HEK293 (cell line): ENCODE results near the gene ARHGEF4.

Source experiments
- CTCF ChIA-PET: fragments of 350-600 bp; formaldehyde crosslinking; extraction: SDS; loops from one replicate; lab custom pipeline; 2021; ENCODE audit warnings: antibody characterized with exemption; lab: Yijun Ruan, JAX
- POLR2A ChIA-PET: fragments of 300-600 bp; formaldehyde crosslinking; extraction: SDS; loops from one replicate; lab custom pipeline; 2020; ENCODE audit warnings: antibody characterized with exemption, inconsistent platforms; lab: Yijun Ruan, JAX
- H3K27ac ChIP-seq: fragments of 200-500 bp; sonication (Bioruptor generic); 2 replicates; pipeline ENCODE4 v1.5.1; 2014; ENCODE audit warnings: low read depth, low read length, control low read depth, inconsistent platforms; ENCODE audit errors: extremely low read depth
- H3K36me3 ChIP-seq, 2 experiments: fragments of 200-500 bp in 1 of 2; sonication (Bioruptor generic) in 1 of 2; 1 replicate in 1 of 2; 2 replicates in 1 of 2; pipeline ENCODE4 v1.5.1; 2014 to 2017; ENCODE audit warnings: inconsistent platforms in 2 of 2, low read length in 2 of 2; ENCODE audit not compliant: control insufficient read depth in 2 of 2, insufficient read depth in 1 of 2
- H3K4me1 ChIP-seq: fragments of 200-500 bp; sonication (Bioruptor generic); 2 replicates; pipeline ENCODE4 v1.5.1; 2014; ENCODE audit warnings: mild to moderate bottlenecking, low read length, inconsistent platforms; ENCODE audit not compliant: control insufficient read depth, insufficient read depth
- H3K4me3 ChIP-seq: 2 replicates; pipeline ENCODE4 v1.5.1; 2011; ENCODE audit warnings: low read depth, mild to moderate bottlenecking, control low read depth, low read length, moderate library complexity
- H3K9me3 ChIP-seq: fragments of 200-500 bp; sonication (Bioruptor generic); 2 replicates; pipeline ENCODE4 v1.5.1; 2014; ENCODE audit warnings: low read depth, low read length, inconsistent platforms; ENCODE audit not compliant: control insufficient read depth, insufficient read depth
- GLI4 ChIP-seq: fragments of 450-650 bp; formaldehyde crosslinking; IDR thresholded peaks from 2 replicates; pipeline ENCODE4 v1.5.1; 2016; ENCODE audit warnings: missing biosample characterization, missing genetic modification characterization
- HOXD13 ChIP-seq: sonication (generic); formaldehyde crosslinking; IDR thresholded peaks from 2 replicates; pipeline ENCODE4 v1.8.0; 2022; ENCODE audit warnings: missing genetic modification reagents, borderline replicate concordance
- KLF1 ChIP-seq: fragments of 450-650 bp; formaldehyde crosslinking; IDR thresholded peaks from 2 replicates; pipeline ENCODE4 v1.5.1; 2016; ENCODE audit warnings: missing biosample characterization, missing genetic modification characterization
- RBAK ChIP-seq: fragments of 450-650 bp; formaldehyde crosslinking; IDR thresholded peaks from 2 replicates; pipeline ENCODE4 v1.5.1; 2016; ENCODE audit warnings: missing biosample characterization, missing genetic modification characterization
- REST ChIP-seq: fragments of 450-650 bp; formaldehyde crosslinking; IDR thresholded peaks from 2 replicates; pipeline ENCODE4 v1.5.1; 2016; ENCODE audit warnings: missing biosample characterization, missing genetic modification characterization
- SETDB1 ChIP-seq: IDR thresholded peaks from one replicate; pipeline ENCODE4 v1.6.1; 2017; ENCODE audit warnings: mild to moderate bottlenecking, low read length, moderate library complexity, mixed read lengths; ENCODE audit not compliant: insufficient read length
- SP2 ChIP-seq: fragments of 450-650 bp; formaldehyde crosslinking; IDR thresholded peaks from 2 replicates; pipeline ENCODE4 v1.5.1; 2016; ENCODE audit warnings: missing biosample characterization, missing genetic modification characterization
- SP3 ChIP-seq: fragments of 450-650 bp; formaldehyde crosslinking; IDR thresholded peaks from 2 replicates; pipeline ENCODE4 v1.5.1; 2016; ENCODE audit warnings: missing biosample characterization, missing genetic modification characterization
- YY2 ChIP-seq: fragments of 450-650 bp; formaldehyde crosslinking; IDR thresholded peaks from 2 replicates; pipeline ENCODE4 v1.5.1; 2016; ENCODE audit warnings: missing biosample characterization, missing genetic modification characterization
- ZNF146 ChIP-seq: fragments of 450-650 bp; formaldehyde crosslinking; IDR thresholded peaks from 2 replicates; pipeline ENCODE4 v1.5.1; 2016; ENCODE audit warnings: missing biosample characterization, missing genetic modification characterization
- ZNF169 ChIP-seq: fragments of 450-650 bp; formaldehyde crosslinking; IDR thresholded peaks from 2 replicates; pipeline ENCODE4 v1.5.1; 2016; ENCODE audit warnings: missing biosample characterization, missing genetic modification characterization
- ZNF2 ChIP-seq: fragments of 450-650 bp; formaldehyde crosslinking; IDR thresholded peaks from 2 replicates; pipeline ENCODE4 v1.5.1; 2016; ENCODE audit warnings: missing biosample characterization, missing genetic modification characterization
- ZNF26 ChIP-seq: fragments of 450-650 bp; formaldehyde crosslinking; IDR thresholded peaks from 2 replicates; pipeline ENCODE4 v1.5.1; 2016; ENCODE audit warnings: missing biosample characterization, missing genetic modification characterization
- ZNF426 ChIP-seq: fragments of 450-650 bp; formaldehyde crosslinking; IDR thresholded peaks from 2 replicates; pipeline ENCODE4 v1.5.1; 2017; ENCODE audit warnings: missing biosample characterization, missing genetic modification characterization, mild to moderate bottlenecking, inconsistent platforms, moderate library complexity
- ZNF596 ChIP-seq: fragments of 450-650 bp; IDR thresholded peaks from 2 replicates; pipeline ENCODE4 v1.5.0; 2018; ENCODE audit warnings: missing biosample characterization, mild to moderate bottlenecking, missing genetic modification characterization, moderate library complexity
- ZNF621 ChIP-seq: fragments of 450-650 bp; formaldehyde crosslinking; IDR thresholded peaks from 2 replicates; pipeline ENCODE4 v1.5.1; 2017; ENCODE audit warnings: missing biosample characterization, missing genetic modification characterization
- ZNF624 ChIP-seq: fragments of 450-650 bp; formaldehyde crosslinking; IDR thresholded peaks from 2 replicates; pipeline ENCODE4 v1.5.1; 2017; ENCODE audit warnings: missing biosample characterization, missing genetic modification characterization
- ZNF747 ChIP-seq: fragments of 450-650 bp; formaldehyde crosslinking; IDR thresholded peaks from 2 replicates; pipeline ENCODE4 v1.5.1; 2016; ENCODE audit warnings: missing biosample characterization, missing genetic modification characterization
- ZNF792 ChIP-seq: fragments of 450-650 bp; formaldehyde crosslinking; IDR thresholded peaks from 2 replicates; pipeline ENCODE4 v1.5.1; 2016; ENCODE audit warnings: missing biosample characterization, missing genetic modification characterization
- TF ChIP-seq, protein P1 (sequence below): fragments of 450-650 bp; formaldehyde crosslinking; IDR thresholded peaks from 2 replicates; pipeline ENCODE4 v1.5.1; 2016; ENCODE audit warnings: missing biosample characterization, missing genetic modification characterization

ARHGEF4 gene

DNA sequence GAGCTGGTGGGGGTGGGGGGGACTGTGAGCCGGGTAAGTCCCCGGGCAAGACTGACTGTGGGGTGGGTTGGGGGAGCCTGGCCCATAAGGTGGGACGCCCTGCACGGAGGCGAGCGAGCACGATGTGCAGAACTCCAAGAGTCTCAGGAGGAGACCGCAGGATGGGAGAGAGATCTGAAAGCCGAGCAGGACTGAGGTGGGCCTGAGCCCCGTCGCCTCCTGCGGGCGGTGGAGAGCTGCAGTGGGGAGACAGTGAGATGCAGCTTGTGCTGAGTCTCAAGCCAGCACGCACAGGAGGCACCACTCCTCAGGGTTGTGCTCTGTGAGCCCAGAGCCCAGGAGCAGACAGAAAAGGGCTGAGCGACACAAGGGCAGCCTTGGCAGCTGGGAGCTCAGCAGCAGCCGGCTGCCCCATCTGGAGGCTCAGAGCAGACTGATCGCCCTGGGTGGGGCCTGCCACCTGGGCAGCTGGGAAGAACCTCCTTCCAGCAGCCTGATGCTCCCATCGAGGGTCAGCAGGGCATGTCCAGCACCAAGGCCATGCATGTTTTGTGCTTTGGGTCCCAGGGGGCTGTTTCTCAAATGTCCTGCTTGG is 15.9 kb downstream of the ARHGEF4 start (continued):
- no peak for TF ChIP-seq ZNF621 (tag by site-specific recombination)
- no peak for TF ChIP-seq ZNF146
- no peak for TF ChIP-seq ZNF596

- Histone ChIP-seq H3K4me3 (no peak overlapping the region), H3K27ac (no peak overlapping the region), H3K4me1 (no peaks in the 10 kb centered on the region), H3K36me3 (no peaks in the 10 kb centered on the region)
- CTCF ChIA-PET, result interaction anchor here (0.8 kb wide), 1 partner anchor 280 kb away, joined by 3 read pairs; no protein-coding TSS in a partner anchor
- POLR2A ChIA-PET, result no interaction called here
- TF ChIP-seq REST (tag by site-specific recombination) (peak; percentile 71), ZNF426 (no peak), HOXD13 (CRISPR knock-in tag) (no peak)
- TF ChIP-seq, all 188 proteins: peak for 1
- H3K9me3 ChIP-seq, result no peaks in the 10 kb centered on the region
These were observed 16.7 kb downstream of the ARHGEF4 start for GRCh38 chr2:130853391-130853790.

DNA sequence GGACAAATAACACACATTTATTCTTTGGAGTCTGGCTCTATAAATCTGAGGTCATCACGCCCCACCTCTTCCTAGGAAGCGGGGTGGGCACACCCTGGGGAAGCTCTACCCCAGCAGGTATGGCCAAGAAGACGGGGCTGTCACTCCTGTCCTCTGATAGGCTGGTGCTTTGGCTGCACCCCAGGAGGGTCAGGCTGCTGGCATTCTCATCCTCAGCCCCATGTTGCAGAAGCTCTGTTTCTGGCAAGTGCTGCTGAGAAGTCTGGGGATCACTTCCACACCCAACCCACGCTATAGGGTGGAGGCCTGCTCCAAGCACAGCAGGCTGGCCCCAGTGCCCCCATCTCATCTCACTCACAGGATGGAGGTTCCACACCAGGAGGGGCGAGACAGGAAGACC is 17.6 kb downstream of the ARHGEF4 start:
- no peaks in the 10 kb centered on the region for H3K36me3 ChIP-seq
- no peaks in the 10 kb centered on the region for H3K9me3 ChIP-seq
- H3K4me1 ChIP-seq, result no peaks in the 10 kb centered on the region
- POLR2A ChIA-PET, result no interaction called here
- TF ChIP-seq SP2 (no peak), SP3 (tag by site-specific recombination) (no peak), ZNF792 (tag by site-specific recombination) (no peak), KLF1 (tag by site-specific recombination) (no peak), ZNF169 (tag by site-specific recombination) (no peak), GLI4 (tag by site-specific recombination) (no peak), YY2 (tag by site-specific recombination) (no peak), ZNF26 (tag by site-specific recombination) (no peak), RBAK (tag by site-specific recombination) (no peak), ZNF624 (no peak), ZNF747 (tag by site-specific recombination) (no peak), SETDB1 (no peak), ZNF2 (tag by site-specific recombination) (no peak)
- TF ChIP-seq, protein P1, sequence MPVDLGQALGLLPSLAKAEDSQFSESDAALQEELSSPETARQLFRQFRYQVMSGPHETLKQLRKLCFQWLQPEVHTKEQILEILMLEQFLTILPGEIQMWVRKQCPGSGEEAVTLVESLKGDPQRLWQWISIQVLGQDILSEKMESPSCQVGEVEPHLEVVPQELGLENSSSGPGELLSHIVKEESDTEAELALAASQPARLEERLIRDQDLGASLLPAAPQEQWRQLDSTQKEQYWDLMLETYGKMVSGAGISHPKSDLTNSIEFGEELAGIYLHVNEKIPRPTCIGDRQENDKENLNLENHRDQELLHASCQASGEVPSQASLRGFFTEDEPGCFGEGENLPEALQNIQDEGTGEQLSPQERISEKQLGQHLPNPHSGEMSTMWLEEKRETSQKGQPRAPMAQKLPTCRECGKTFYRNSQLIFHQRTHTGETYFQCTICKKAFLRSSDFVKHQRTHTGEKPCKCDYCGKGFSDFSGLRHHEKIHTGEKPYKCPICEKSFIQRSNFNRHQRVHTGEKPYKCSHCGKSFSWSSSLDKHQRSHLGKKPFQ (tag by site-specific recombination), result no peak
- TF ChIP-seq, all 188 proteins: peak for 0
- CTCF ChIA-PET, result interaction anchor here (0.8 kb wide), 1 partner anchor 279 kb away, joined by 3 read pairs; no protein-coding TSS in a partner anchor
- no peak overlapping the region for H3K27ac ChIP-seq
- H3K4me3 ChIP-seq, result no peak overlapping the region
